Common myeloid progenitor, CD34-positive (primary cell): Measurements from ENCODE around the gene MLPH.

Source experiments
- CTCF ChIA-PET: fragments of 350-600 bp; sonication (Branson Sonifier 250); formaldehyde crosslinking; loops from one replicate; lab custom pipeline; 2021; ENCODE audit warnings: antibody characterized with exemption; lab: Charles Lee
- POLR2A ChIA-PET: fragments of 350-600 bp; sonication (Branson Sonifier 250); formaldehyde crosslinking; loops from one replicate; lab custom pipeline; 2021; ENCODE audit warnings: antibody characterized with exemption; lab: Charles Lee
- DNase-seq, 3 donors: peaks; one replicate each; pipeline versions ENCODE4 v3.0.0 to v3.0.0-alpha.2; 2013
- H3K27ac ChIP-seq, 2 experiments: 1 replicate in 1 of 2; 2 replicates in 1 of 2; pipeline ENCODE4 v1.7.0; 2013; ENCODE audit warnings: inconsistent platforms in 2 of 2, low read length in 2 of 2, mild to moderate bottlenecking in 2 of 2, low read depth in 1 of 2, moderate library complexity in 1 of 2; ENCODE audit not compliant: severe bottlenecking in 2 of 2, insufficient read depth in 1 of 2, poor library complexity in 1 of 2
- H3K27me3 ChIP-seq, 5 experiments: replicated peaks in 2 of 5; 1 replicate in 3 of 5; 2 replicates in 2 of 5; pipeline versions ENCODE4 v1.6.1 to v1.7.0; 2013; ENCODE audit warnings: low read length in 4 of 5, mild to moderate bottlenecking in 2 of 5, moderate library complexity in 2 of 5, inconsistent platforms in 1 of 5; ENCODE audit not compliant: insufficient read depth in 5 of 5, control insufficient read depth in 4 of 5
- H3K36me3 ChIP-seq, 4 experiments: 1 replicate in 2 of 4; 2 replicates in 2 of 4; pipeline versions ENCODE4 v1.6.1 to v1.7.0; 2013; ENCODE audit warnings: low read length in 3 of 4, control low read depth in 1 of 4, mild to moderate bottlenecking in 1 of 4; ENCODE audit not compliant: control insufficient read depth in 4 of 4, insufficient read depth in 4 of 4
- H3K4me1 ChIP-seq, 4 experiments: 1 replicate in 3 of 4; 2 replicates in 1 of 4; pipeline versions ENCODE4 v1.6.1 to v1.7.1; 2013; ENCODE audit warnings: low read length in 3 of 4, mild to moderate bottlenecking in 3 of 4, control low read depth in 1 of 4, inconsistent platforms in 1 of 4, moderate library complexity in 1 of 4; ENCODE audit not compliant: control insufficient read depth in 4 of 4, insufficient read depth in 4 of 4; ENCODE audit errors: control extremely low read depth in 1 of 4
- H3K4me3 ChIP-seq, 7 experiments: 1 replicate in 4 of 7; 2 replicates in 3 of 7; pipeline versions ENCODE4 v1.5.1 to v1.7.0; 2013; ENCODE audit warnings: mild to moderate bottlenecking in 7 of 7, low read length in 6 of 7, moderate library complexity in 6 of 7, inconsistent platforms in 2 of 7, low read depth in 2 of 7, control low read depth in 1 of 7; ENCODE audit not compliant: insufficient read depth in 4 of 7, control insufficient read depth in 1 of 7; ENCODE audit errors: extremely low read depth in 1 of 7
- H3K9me3 ChIP-seq, 5 experiments: 1 replicate in 4 of 5; 2 replicates in 1 of 5; pipeline versions ENCODE4 v1.6.1 to v1.7.1; 2013; ENCODE audit warnings: low read length in 4 of 5, mild to moderate bottlenecking in 2 of 5, inconsistent platforms in 1 of 5, low read depth in 1 of 5, moderate library complexity in 1 of 5; ENCODE audit not compliant: control insufficient read depth in 4 of 5, insufficient read depth in 2 of 5; ENCODE audit errors: control extremely low read depth in 1 of 5
- WGBS: methylation state at CpG from one replicate; pipeline ENCODE4 v1.1.5; 2013; ENCODE audit not compliant: insufficient coverage; 5-methylcytosine and 5-hydroxymethylcytosine counted together

MLPH gene

GRCh38 chr2:237498341-237498740, 11.3 kb downstream of the MLPH start:
- POLR2A ChIA-PET = no interaction called here
- Histone ChIP-seq H3K9me3 (no peaks in the 10 kb centered on the region), H3K36me3 (no peaks in the 10 kb centered on the region), H3K4me3 (no peak overlapping the region), H3K4me1 (peaks cover 0 to 4% (median 2%) of the 10 kb centered on the region in 4 experiments), H3K27ac (no peak overlapping the region), H3K27me3 (peaks cover 0 to 29% (median 16%) of the 10 kb centered on the region in 5 experiments)
- 71% methylated on average over 10 of the region's 11 CpGs for WGBS
- no peak for DNase-seq
- CTCF ChIA-PET = interaction anchor here (1.0 to 2.3 kb wide), 2 partner anchors 12 to 17 kb away, joined by 3 to 7 read pairs; no protein-coding TSS in a partner anchor

GRCh38 chr2:237500681-237501424, 13.8 kb downstream of the MLPH start:
- Histone ChIP-seq H3K27ac (no peak overlapping the region), H3K27me3 (peaks cover 0 to 23% (median 10%) of the 10 kb centered on the region in 5 experiments), H3K36me3 (no peaks in the 10 kb centered on the region), H3K9me3 (no peaks in the 10 kb centered on the region), H3K4me1 (peaks cover 0 to 4% (median 2%) of the 10 kb centered on the region in 4 experiments), H3K4me3 (no peak overlapping the region)
- POLR2A ChIA-PET = no interaction called here
- CTCF ChIA-PET = interaction anchor here (0.9 to 3.1 kb wide), 7 partner anchors 9 to 347 kb away, joined by 3 to 22 read pairs (median 4); no protein-coding TSS in a partner anchor
- peak; percentile 24 to 74 (median 58) for DNase-seq
- 58% methylated on average over 12 of the region's 13 CpGs for WGBS

- no peak for DNase-seq
- Histone ChIP-seq H3K27ac (no peak overlapping the region), H3K4me1 (peaks cover 0 to 3% (median 0%) of the 10 kb centered on the region in 4 experiments), H3K36me3 (no peaks in the 10 kb centered on the region), H3K4me3 (no peak overlapping the region), H3K9me3 (no peaks in the 10 kb centered on the region), H3K27me3 (peaks cover 0 to 19% (median 3%) of the 10 kb centered on the region in 5 experiments)
- ChIA-PET POLR2A (no interaction called here), CTCF (interaction anchor here (0.9 to 3.1 kb wide), 7 partner anchors 9 to 348 kb away, joined by 3 to 22 read pairs (median 4); no protein-coding TSS in a partner anchor)
- 100% methylated on average over 1 of the region's 2 CpGs for WGBS
Measured at GRCh38 chr2:237501892-237502513, 15.0 kb downstream of the MLPH start.

- no peak for DNase-seq
- Histone ChIP-seq H3K36me3 (no peaks in the 10 kb centered on the region), H3K4me3 (no peak overlapping the region), H3K27me3 (peaks cover 0 to 12% (median 0%) of the 10 kb centered on the region in 5 experiments), H3K27ac (no peak overlapping the region), H3K4me1 (peaks cover 0 to 3% (median 1%) of the 10 kb centered on the region in 4 experiments), H3K9me3 (no peaks in the 10 kb centered on the region)
- CTCF ChIA-PET = interaction anchor here (1.5 to 3.1 kb wide), 2 partner anchors 10 to 242 kb away, joined by 4 to 22 read pairs; no protein-coding TSS in a partner anchor
- WGBS = 98% methylated on average over 11 of the region's 16 CpGs
- POLR2A ChIA-PET = no interaction called here
Measured at GRCh38 chr2:237503201-237503600, 16.1 kb downstream of the MLPH start.

GRCh38 chr2:237505188-237505939, 18.3 kb downstream of the MLPH start:
- no peak for DNase-seq
- POLR2A ChIA-PET = no interaction called here
- H3K9me3 ChIP-seq = no peaks in the 10 kb centered on the region
- WGBS = 89% methylated on average over 14 of the region's 15 CpGs
- no peak overlapping the region for H3K27ac ChIP-seq
- peaks cover 0 to 3% (median 1%) of the 10 kb centered on the region in 4 experiments for H3K4me1 ChIP-seq
- CTCF ChIA-PET = interaction anchor here (0.9 to 1.7 kb wide), 3 partner anchors 11 to 340 kb away, joined by 3 to 4 read pairs (median 3); no protein-coding TSS in a partner anchor
- H3K27me3 ChIP-seq = peaks cover 0 to 4% (median 0%) of the 10 kb centered on the region in 5 experiments
- H3K36me3 ChIP-seq = no peaks in the 10 kb centered on the region
- no peak overlapping the region for H3K4me3 ChIP-seq

- peaks cover 0 to 1% (median 0%) of the 10 kb centered on the region in 5 experiments for H3K27me3 ChIP-seq
- no peak overlapping the region for H3K4me3 ChIP-seq
- H3K9me3 ChIP-seq = no peaks in the 10 kb centered on the region
- DNase-seq = no peak
- WGBS = 63% methylated on average over 7 of the region's 7 CpGs
- H3K4me1 ChIP-seq = peaks cover 0 to 3% (median 0%) of the 10 kb centered on the region in 4 experiments
- H3K27ac ChIP-seq = no peak overlapping the region
- no peaks in the 10 kb centered on the region for H3K36me3 ChIP-seq
- ChIA-PET CTCF (interaction anchor here (1.1 to 7.7 kb wide), 2 partner anchors 21 to 65 kb away, joined by 3 to 108 read pairs; no protein-coding TSS in a partner anchor), POLR2A (no interaction called here)
Measured at GRCh38 chr2:237507512-237507911, 20.5 kb downstream of the MLPH start.
